ENCODE data around the gene KRT82. TPM values are rescaled to one million over a fixed set of nuclear protein-coding genes. Genes with fewer than 3 reads are reported as not detected.

KRT82 gene
- total RNA-seq, 1 experiment from 2014 or later = not detected

- Histone ChIP-seq H3K9me3 (ENCODE audit: control insufficient read depth, low read depth, low read length) (no peaks in the 10 kb centered on the region), H2BK120ac (ENCODE audit: low read depth, low read length, poor library complexity, severe bottlenecking) (no peak overlapping the region), H3K14ac (ENCODE audit: insufficient read depth, low read length) (no peak overlapping the region), H3K23me2 (ENCODE audit: insufficient read length, low read depth, low read length, poor library complexity, severe bottlenecking) (no peaks in the 10 kb centered on the region), H2BK5ac (ENCODE audit: insufficient read length, low read length) (no peak overlapping the region), H3K79me1 (ENCODE audit: insufficient read depth, low read depth, low read length, poor library complexity, severe bottlenecking) (no peaks in the 10 kb centered on the region), H3K9ac (ENCODE audit: extremely low read depth, insufficient read length, low read length) (no peak overlapping the region), H3K79me2 (ENCODE audit: insufficient read depth, low read length) (no peaks in the 10 kb centered on the region), H3K4me1 (ENCODE audit: insufficient read depth, low read length) (no peaks in the 10 kb centered on the region), H3T11ph (ENCODE audit: low read length) (no peak overlapping the region), H3K27me3 (ENCODE audit: insufficient read depth, low read length) (no peaks in the 10 kb centered on the region), H4K91ac (ENCODE audit: insufficient read length, low read depth, low read length) (no peak overlapping the region), H2BK15ac (ENCODE audit: low read depth, low read length) (no peak overlapping the region), H2BK20ac (ENCODE audit: low read depth, low read length, poor library complexity, severe bottlenecking) (no peak overlapping the region), H2AK5ac (ENCODE audit: insufficient read length, low read length) (no peak overlapping the region), H3K4ac (ENCODE audit: low read depth, low read length) (no peak overlapping the region), H3K27ac (ENCODE audit: insufficient read length, low read depth, low read length) (no peak overlapping the region), H3K23ac (ENCODE audit: insufficient read length, low read depth, low read length) (no peak overlapping the region), H3K56ac (ENCODE audit: insufficient read length, low read depth, low read length) (no peak overlapping the region), H4K20me1 (ENCODE audit: control insufficient read depth, insufficient read depth, insufficient read length) (no peaks in the 10 kb centered on the region), H3K18ac (ENCODE audit: insufficient read length, low read depth, low read length) (no peak overlapping the region), H3K4me2 (ENCODE audit: insufficient read depth, insufficient read length, low read length) (no peak overlapping the region), H4K8ac (replicated peaks; ENCODE audit: insufficient read length, low read depth, low read length) (no peak overlapping the region), H2BK12ac (ENCODE audit: insufficient read length, low read depth, low read length) (no peak overlapping the region), H2AFZ (ENCODE audit: low read length) (no peak overlapping the region), H4K5ac (ENCODE audit: insufficient read length, low read depth, low read length) (no peak overlapping the region)
- no peak for DNase-seq
- WGBS (ENCODE audit: extremely low coverage, insufficient read length, low lambda C conversion rate) = no CpG with 5 or more reads among the region's 3 CpGs
- H3K27ac Mint-ChIP-seq = no peak overlapping the region
- H3K36me3 Mint-ChIP-seq (ENCODE audit: insufficient read depth in 1 of 3, low read depth in 3 of 3) = no peaks in the 10 kb centered on the region
- TF ChIP-seq CTCF (conservative IDR thresholded peaks at IDR 0.05) = no peak
- H3K4me3 Mint-ChIP-seq = no peak overlapping the region
- no peaks in the 10 kb centered on the region for H3K4me1 Mint-ChIP-seq
- no peaks in the 10 kb centered on the region; a peak in 1 of 5 replicates for H3K9me3 Mint-ChIP-seq
- peaks cover 22% of the 10 kb centered on the region for H3K27me3 Mint-ChIP-seq (ENCODE audit: low read depth)
These were observed 22.8 kb downstream of the KRT82 start for GRCh38 chr12:52383331-52383730.
